HG03558 (cell line): ENCODE results near the gene HOXC9.
"Not testable (repeated sequence)": the region's sequence is repeated elsewhere in the genome, so short reads cannot be mapped to it uniquely, and the experiment has no call there.

Source experiments
- ATAC-seq: cut with Tn5 transposase; IDR thresholded peaks from one replicate; pipeline ENCODE4 v1.9.1; 2021; ENCODE audit warnings: moderate number of reproducible peaks; ENCODE audit not compliant: unreplicated experiment; ENCODE audit errors: extremely low read depth

HOXC9 gene

GRCh38 chr12:54034785-54035310 is 34.9 kb downstream of the HOXC9 start:
- ATAC-seq, result no peak

DNA sequence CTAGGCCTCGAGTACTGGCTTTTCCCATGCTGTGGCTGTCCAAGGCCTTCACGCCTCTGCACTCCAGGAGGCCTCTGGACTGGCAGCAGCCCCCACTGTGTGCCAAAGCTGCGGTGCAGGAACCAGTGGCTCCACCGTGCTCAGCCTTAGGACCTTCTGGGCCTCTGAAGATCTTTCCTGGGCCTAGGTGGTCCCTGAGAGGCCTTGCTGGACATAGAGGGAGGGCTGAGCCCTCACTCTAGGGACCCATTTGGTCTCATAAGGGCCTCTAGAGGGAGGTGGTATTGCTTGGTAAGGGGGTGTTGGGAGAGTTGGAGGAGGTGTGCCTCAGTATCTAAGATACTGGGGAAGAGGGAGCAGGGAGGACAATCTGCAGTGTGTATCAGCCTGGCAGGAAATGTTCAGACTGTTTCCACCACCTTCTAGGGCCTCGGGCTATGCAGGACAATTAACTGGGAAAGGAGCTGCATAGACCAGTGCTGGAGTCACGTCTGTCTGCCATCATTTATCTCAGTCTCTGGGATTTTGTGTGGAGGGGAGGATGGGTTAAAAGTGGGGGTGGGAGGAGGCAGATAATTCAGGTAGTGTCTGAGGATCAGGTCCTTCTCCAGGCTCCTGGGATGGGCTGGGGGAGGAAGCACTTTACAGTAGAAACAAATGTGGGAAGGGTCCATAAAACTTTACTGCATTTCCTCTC is 35.8 kb downstream of the HOXC9 start:
- no peak for ATAC-seq

GRCh38 chr12:54036620-54037359 is 36.8 kb downstream of the HOXC9 start:
- ATAC-seq, result no peak

DNA sequence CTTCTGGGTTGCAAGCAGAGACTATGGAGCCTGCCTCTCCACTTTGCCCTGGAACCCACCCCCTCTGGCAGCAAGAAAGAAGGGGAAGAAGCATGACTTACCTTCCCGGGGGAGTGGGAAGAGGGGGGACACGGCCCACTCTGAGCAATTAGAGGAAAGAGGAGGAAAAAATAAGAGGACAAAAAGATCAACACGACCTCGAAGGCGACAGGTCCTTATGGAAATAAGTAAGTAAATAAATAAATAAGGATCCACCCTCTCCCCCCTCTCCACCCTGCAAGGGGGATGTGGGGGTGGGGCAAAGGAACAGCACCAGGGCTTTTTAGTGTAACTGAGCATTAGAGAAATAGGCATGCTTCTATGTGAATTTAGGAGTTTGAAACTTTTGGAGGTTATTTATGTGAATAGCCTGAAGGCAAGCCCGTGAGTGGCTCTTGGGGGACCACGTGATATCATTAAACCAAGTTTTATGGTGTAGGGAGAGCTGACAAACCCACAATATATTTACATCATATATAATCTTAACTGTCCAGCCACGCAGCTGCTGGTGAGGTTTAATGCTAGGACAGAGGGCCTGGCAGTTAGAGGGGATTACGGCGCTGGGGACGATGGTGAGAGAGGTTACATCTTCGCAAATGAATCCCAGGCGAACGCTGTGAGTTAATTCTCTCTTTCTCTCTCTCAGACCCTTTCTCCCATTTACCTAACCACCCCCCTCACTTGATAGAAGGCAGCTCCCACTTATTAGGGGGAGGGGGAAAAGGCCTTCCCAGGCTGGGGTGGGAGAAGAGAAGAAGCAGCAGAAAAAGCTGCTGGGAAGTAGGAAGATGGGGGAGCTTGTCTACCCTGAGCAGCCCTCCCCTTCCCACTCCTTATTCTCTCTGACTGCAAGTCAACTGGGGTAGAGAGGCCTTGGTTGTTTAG is 37.7 kb downstream of the HOXC9 start:
- no peak for ATAC-seq

DNA sequence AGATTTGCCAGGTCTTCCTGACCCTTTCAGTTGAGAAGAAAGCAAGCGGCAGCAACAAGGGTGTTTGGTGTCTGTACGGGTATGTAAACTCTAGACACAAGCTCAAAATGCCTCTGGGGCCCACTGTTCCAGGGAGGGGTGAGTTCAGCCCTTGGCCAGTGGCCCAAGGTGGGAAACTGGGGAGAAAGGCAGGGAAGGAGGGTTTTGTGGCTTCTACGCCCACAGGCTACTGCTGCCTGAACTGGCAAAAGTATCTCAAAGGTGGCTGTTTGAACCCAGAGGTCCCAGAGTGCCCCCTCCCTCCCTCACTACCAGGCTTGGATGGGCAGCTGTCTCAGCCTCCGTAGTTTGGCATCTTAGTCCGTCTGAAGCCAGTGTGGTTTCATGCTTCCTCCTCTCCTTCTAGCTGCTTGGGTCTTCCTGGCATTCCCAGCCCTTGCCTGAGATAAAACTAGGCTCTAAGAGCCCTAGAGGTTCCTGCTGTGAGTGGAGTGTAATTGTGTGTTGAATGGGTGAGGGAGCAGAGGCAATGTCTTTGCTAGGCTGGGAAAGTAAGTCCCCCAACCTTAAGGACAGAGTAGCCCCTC is 38.4 kb downstream of the HOXC9 start:
- no peak for ATAC-seq

DNA sequence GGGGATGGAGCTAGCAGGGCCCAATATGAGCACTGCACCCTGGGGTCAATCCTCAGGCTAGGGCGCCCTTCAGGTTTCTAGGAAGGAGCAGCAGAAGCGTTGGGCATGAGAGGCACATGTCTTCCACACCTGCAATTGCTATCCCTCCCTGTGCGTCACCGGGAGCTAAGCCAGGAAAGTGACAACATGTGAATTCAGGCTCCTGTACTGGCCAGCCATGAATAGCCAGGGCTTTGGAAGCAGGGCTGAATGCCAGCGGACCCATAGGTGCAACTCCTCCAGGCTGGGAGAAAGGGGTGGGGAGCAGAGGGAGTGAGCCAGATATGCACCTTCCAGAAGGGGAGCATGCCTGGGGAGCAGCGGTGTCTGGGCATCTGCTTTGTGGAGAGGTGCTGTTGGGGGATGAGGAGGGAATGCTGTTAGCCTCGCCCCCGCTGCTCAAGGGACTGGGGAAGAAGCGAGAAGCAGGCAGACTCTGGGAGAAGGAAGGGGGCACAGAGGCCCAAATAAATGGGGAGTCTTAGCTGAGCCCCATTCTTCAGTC is 39.0 kb downstream of the HOXC9 start:
- ATAC-seq, result no peak

- ATAC-seq, result no peak
Observed at GRCh38 chr12:54039417-54040147, 39.6 kb downstream of the HOXC9 start.

GRCh38 chr12:54040148-54040494 is 40.2 kb downstream of the HOXC9 start:
- no peak for ATAC-seq

DNA sequence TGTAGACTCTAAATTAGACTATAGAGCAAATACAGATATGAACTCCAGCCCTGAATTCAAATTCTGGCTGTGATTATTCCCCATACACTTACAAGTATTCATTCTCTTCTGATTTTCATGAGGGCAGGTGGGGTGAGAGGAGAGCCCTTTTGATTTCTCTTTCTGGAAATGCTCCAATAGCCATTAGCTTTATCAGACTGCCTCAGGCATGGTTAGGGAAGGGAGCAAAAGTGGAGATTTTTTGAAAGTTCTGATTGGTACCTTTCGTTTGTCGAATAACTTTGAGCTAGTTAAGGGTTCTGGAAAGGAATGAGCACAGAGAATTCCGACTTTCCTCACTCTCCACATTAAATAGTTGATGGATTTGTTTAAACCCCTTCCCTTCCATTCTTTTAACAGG is 40.7 kb downstream of the HOXC9 start:
- ATAC-seq, result no peak

DNA sequence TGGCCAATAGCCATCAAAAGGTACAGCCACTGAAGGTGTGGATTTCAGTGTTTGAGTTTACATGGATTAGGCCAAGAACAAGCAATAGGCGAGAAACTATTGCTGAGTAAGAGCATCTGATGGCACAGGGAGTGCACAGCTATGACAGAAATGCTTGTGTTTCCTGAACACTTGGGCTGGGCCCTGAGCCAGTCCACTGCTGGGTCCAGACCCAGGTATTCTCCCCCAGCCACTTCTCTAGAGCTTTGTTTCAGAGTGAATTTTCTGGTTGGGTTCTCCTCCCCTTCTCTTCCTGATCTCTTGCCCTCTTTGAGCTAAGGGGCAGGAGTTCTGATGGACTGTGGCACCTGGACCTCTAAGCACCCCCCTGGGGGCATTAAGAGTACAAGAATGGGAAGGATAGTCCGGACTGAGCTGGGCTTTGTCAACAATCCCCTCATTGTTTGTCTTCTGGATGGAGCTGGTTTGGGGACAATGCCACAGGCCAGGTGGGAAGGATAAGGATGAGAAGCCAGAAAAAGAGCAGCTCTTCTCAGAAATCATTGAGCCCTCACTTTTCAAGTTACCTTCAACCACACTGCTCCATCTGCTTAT is 41.2 kb downstream of the HOXC9 start:
- ATAC-seq, result no peak

- ATAC-seq, result not testable (repeated sequence)
Observed at GRCh38 chr12:54042033-54042432, 42.1 kb downstream of the HOXC9 start.

DNA sequence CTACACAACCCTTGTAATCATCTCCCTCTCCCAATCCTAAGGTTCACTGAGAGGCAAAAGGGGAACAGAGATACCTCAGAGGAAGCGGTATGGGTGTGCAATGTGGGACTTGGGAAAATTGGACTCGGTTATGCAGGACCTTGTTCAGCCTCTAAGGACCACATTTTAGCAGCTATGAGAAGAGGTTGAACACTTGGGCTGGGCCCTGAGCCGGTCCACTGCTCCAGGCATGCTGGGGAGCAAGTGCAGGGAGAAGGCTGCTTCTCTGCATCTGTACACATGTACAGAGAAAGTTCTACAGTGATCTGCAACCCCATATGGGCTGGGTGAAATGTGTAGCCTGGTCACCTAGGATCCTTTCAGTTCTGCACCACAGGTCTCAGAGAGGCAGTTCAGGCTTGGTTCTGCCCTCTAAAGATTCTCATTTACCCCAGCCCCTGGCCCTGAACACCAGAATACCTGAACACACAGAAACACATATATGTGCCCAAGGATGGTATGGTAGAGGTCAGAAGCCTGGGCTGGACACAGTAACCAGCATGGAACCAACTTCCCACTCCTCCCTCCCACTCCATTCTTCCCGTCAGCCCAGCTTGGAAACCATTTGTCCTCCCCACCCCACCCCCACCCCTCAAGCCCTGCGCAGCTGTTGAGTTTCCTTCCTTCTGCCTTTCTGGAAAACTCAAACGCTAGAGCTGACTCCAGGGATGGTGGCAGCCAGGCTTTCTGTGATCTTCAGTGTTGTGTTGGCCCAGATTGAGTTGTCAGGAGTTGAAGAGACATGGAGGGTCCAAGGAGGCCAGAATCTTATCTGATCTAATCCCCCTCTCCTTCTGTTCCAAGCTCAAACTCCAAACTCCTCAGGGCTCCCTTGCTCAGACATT is 43.3 kb downstream of the HOXC9 start:
- ATAC-seq, result no peak

DNA sequence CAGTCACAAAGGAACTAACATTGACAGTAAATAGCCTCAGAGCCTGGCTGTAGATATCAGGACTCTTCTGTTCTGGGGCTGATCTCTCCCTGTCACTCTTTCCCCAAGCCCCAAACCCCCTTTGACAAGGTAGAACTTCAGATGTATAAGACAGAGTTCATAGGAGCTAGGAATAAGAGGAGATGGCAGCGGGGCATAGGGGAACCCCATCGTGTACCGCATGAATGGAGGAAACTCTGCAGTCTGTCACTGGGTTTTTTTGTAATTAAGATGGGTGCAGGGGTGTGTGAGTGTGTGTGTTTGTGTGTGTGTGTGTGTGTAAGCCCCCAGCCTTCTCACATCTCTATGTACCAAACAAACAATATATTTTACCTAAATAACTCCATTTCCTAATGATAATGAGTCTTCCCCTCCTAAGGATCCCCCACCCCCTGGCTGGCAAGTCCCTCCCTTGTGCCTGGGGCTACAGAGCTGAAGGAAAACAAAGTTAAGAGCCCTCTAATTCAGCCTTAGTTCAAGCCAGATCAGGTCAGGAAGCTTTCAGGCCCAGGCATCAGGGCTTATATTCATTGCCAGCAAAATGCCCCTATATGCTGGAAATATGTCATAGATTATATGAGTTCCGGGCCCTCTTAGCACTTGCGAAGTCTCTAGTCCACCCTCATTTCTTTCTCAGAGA is 44.6 kb downstream of the HOXC9 start:
- ATAC-seq, result no peak

GRCh38 chr12:54045401-54045800 is 45.4 kb downstream of the HOXC9 start:
- ATAC-seq, result no peak

GRCh38 chr12:54045868-54046521 is 46.0 kb downstream of the HOXC9 start:
- no peak for ATAC-seq

- no peak for ATAC-seq
Observed at GRCh38 chr12:54046809-54047159, 46.8 kb downstream of the HOXC9 start.
